Stimulated activated CD4-positive, alpha-beta T cell treated with anti-CD3 and anti-CD28 coated beads, Interleukin-15, amount 100 ng/mL, for 48 hours (primary cell): ENCODE data around the gene USB1.

Experiments used
- DNase-seq, 2 donors: peaks; one replicate each; pipeline ENCODE4 v3.0.0-alpha.2; 2020; ENCODE audit warnings: low read depth in 2 of 2

The USB1 gene

GRCh38 chr16:58048494-58049231 lies 47.5 kb downstream of the USB1 start:
- DNase-seq: no peak

GRCh38 chr16:58049232-58050185 lies 48.3 kb downstream of the USB1 start:
- no peak for DNase-seq

GRCh38 chr16:58051296-58051695 lies 50.1 kb downstream of the USB1 start:
- no peak for DNase-seq

- DNase-seq: no peak
These were observed 50.8 kb downstream of the USB1 start for GRCh38 chr16:58051821-58052603.

- DNase-seq: no peak
These were observed 52.4 kb downstream of the USB1 start for GRCh38 chr16:58053682-58054005.

GRCh38 chr16:58054289-58054688 lies 53.1 kb downstream of the USB1 start:
- no peak for DNase-seq

GRCh38 chr16:58056580-58056979 lies 55.4 kb downstream of the USB1 start:
- DNase-seq: no peak

- no peak for DNase-seq
These were observed 55.9 kb downstream of the USB1 start for GRCh38 chr16:58057121-58057520.

GRCh38 chr16:58057784-58058183 lies 56.6 kb downstream of the USB1 start:
- DNase-seq: no peak

GRCh38 chr16:58062821-58063220 lies 61.6 kb downstream of the USB1 start:
- no peak for DNase-seq

GRCh38 chr16:58063377-58064076 lies 62.3 kb downstream of the USB1 start:
- DNase-seq: no peak

GRCh38 chr16:58070585-58070984 lies 69.4 kb downstream of the USB1 start:
- no peak for DNase-seq
